ENCODE data around the gene MAP4K3. TPM values are rescaled to one million over a fixed set of nuclear protein-coding genes. Genes with fewer than 3 reads are reported as not detected.
"Not testable (repeated sequence)": the region's sequence is repeated elsewhere in the genome, so short reads cannot be mapped to it uniquely, and the experiment has no call there.

The MAP4K3 gene
- polyA plus RNA-seq, 2 of the 4 experiments (the other 2 are of a cell fraction) = 15.8 to 44.6 TPM

GRCh38 chr2:39334529-39334928, 102.6 kb downstream of the MAP4K3 start:
- Histone ChIP-seq H3K4me1 (no peaks in the 10 kb centered on the region), H3K4me3 (no peak overlapping the region), H3K27ac (no peak overlapping the region), H3K4me2 (no peak overlapping the region), H3K9me3 (no peaks in the 10 kb centered on the region)
- TF ChIP-seq ZFP36 (IDR thresholded peaks at IDR 0.05; ENCODE audit: borderline replicate concordance, partially characterized antibody) (no peak), POLR2A (IDR thresholded peaks at IDR 0.05; ENCODE audit: low read length) (no peak), CHD2 (IDR thresholded peaks at IDR 0.05; ENCODE audit: low read length, partially characterized antibody) (no peak), RARB (CRISPR knock-in tag; IDR thresholded peaks at IDR 0.05) (no peak), ATOH8 (CRISPR knock-in tag; IDR thresholded peaks at IDR 0.05; ENCODE audit: low read depth) (no peak), PHF8 (IDR thresholded peaks at IDR 0.05; ENCODE audit: borderline replicate concordance, low read depth) (no peak), HEYL (CRISPR knock-in tag; IDR thresholded peaks at IDR 0.05) (no peak), CBX8 (IDR thresholded peaks at IDR 0.05) (no peak), MYC (IDR thresholded peaks at IDR 0.05; ENCODE audit: borderline replicate concordance, low read length) (no peak), CBX2 (IDR thresholded peaks at IDR 0.05; ENCODE audit: borderline replicate concordance, low read depth) (no peak)
- ChIA-PET POLR2A (no interaction called here), CTCF (interaction anchor here (2.8 kb wide), 1 partner anchor 9 kb away, joined by 5 read pairs; no protein-coding TSS in a partner anchor)
- DNase-seq (ENCODE audit: low read depth in 1 of 2, low spot score in 1 of 2) (no peak), ATAC-seq (no peak), FAIRE-seq (no peak)

- DNase-seq (ENCODE audit: low read depth in 1 of 2, low spot score in 1 of 2) (peak in 1 of 2 experiments; percentile 14), FAIRE-seq (no peak), ATAC-seq (no peak; a peak in 1 of 6 replicates)
- Histone ChIP-seq H3K4me3 (no peak overlapping the region), H3K4me2 (no peak overlapping the region), H3K9me3 (no peaks in the 10 kb centered on the region), H3K4me1 (no peaks in the 10 kb centered on the region), H3K27ac (no peak overlapping the region)
- ChIA-PET POLR2A (no interaction called here), CTCF (no interaction called here)
- TF ChIP-seq HEYL (CRISPR knock-in tag; IDR thresholded peaks at IDR 0.05) (no peak), HES2 (IDR thresholded peaks at IDR 0.05) (no peak), EHF (CRISPR knock-in tag; IDR thresholded peaks at IDR 0.05) (no peak), GATA3 (IDR thresholded peaks at IDR 0.05; ENCODE audit: borderline replicate concordance) (no peak), CBX2 (IDR thresholded peaks at IDR 0.05; ENCODE audit: borderline replicate concordance, low read depth) (no peak), CHD2 (IDR thresholded peaks at IDR 0.05; ENCODE audit: low read length, partially characterized antibody) (no peak), ESRRA (IDR thresholded peaks at IDR 0.05; ENCODE audit: borderline replicate concordance, low read length) (no peak)
- 92% methylated on average over 5 of the region's 5 CpGs for WGBS (ENCODE audit: missing lambda C conversion rate)
Observed at GRCh38 chr2:39326644-39327043, 110.4 kb downstream of the MAP4K3 start.

GRCh38 chr2:39325966-39326365, 111.1 kb downstream of the MAP4K3 start:
- Histone ChIP-seq H3K4me2 (no peak overlapping the region), H3K27ac (no peak overlapping the region), H3K4me1 (no peaks in the 10 kb centered on the region), H3K4me3 (no peak overlapping the region), H3K9me3 (no peaks in the 10 kb centered on the region)
- TF ChIP-seq MAZ (IDR thresholded peaks at IDR 0.05; ENCODE audit: borderline replicate concordance, low read depth, low read length) (no peak), HOXA7 (CRISPR knock-in tag; IDR thresholded peaks at IDR 0.05) (no peak), TFCP2L1 (CRISPR knock-in tag; IDR thresholded peaks at IDR 0.05) (no peak), MYC (IDR thresholded peaks at IDR 0.05; ENCODE audit: borderline replicate concordance, low read length) (no peak), JUN (IDR thresholded peaks at IDR 0.05) (no peak), CHD4 (IDR thresholded peaks at IDR 0.05; ENCODE audit: borderline replicate concordance) (no peak), HEYL (CRISPR knock-in tag; IDR thresholded peaks at IDR 0.05) (no peak), E2F6 (IDR thresholded peaks at IDR 0.05; ENCODE audit: borderline replicate concordance, low read depth) (no peak), CEBPB (IDR thresholded peaks at IDR 0.05) (no peak), CHD2 (IDR thresholded peaks at IDR 0.05; ENCODE audit: low read length, partially characterized antibody) (no peak)
- POLR2A ChIA-PET = no interaction called here
- ATAC-seq (no peak), FAIRE-seq (no peak), DNase-seq (ENCODE audit: low read depth in 1 of 2, low spot score in 1 of 2) (no peak)
- WGBS (ENCODE audit: missing lambda C conversion rate) = 95% methylated on average over 1 of the region's 1 CpG
- CTCF ChIA-PET = no interaction called here

- ATAC-seq; H3K4me2 ChIP-seq; H3K4me1 ChIP-seq; H3K9me3 ChIP-seq; H3K27ac ChIP-seq; DNase-seq (ENCODE audit: low read depth in 1 of 2, low spot score in 1 of 2); FAIRE-seq; H3K4me3 ChIP-seq; CTCF ChIA-PET: not testable (repeated sequence)
- POLR2A ChIA-PET = interaction anchor here (0.6 kb wide), 1 partner anchor 259 kb away, joined by 3 read pairs; no protein-coding TSS in a partner anchor
- WGBS (ENCODE audit: missing lambda C conversion rate) = 88% methylated on average over 16 of the region's 16 CpGs
Observed at GRCh38 chr2:39321056-39322035, 115.7 kb downstream of the MAP4K3 start.
